Esophagus (tissue), 2 donors: ENCODE results near the gene CHRNG. TPM values are rescaled to one million over a fixed set of nuclear protein-coding genes. Genes with fewer than 3 reads are reported as not detected.

ENCODE experiments used
- H3K27ac ChIP-seq, 2 donors: one replicate each; pipeline ENCODE4 v1.5.1; 2013; ENCODE audit warnings: low read depth in 2 of 2, mild to moderate bottlenecking in 2 of 2, inconsistent platforms in 1 of 2, low read length in 1 of 2, moderate library complexity in 1 of 2
- H3K27me3 ChIP-seq, 2 donors: one replicate each; pipeline ENCODE4 v1.6.1; 2013; ENCODE audit warnings: low read length in 2 of 2, control low read depth in 1 of 2, mild to moderate bottlenecking in 1 of 2; ENCODE audit not compliant: insufficient read depth in 2 of 2, control insufficient read depth in 1 of 2
- H3K36me3 ChIP-seq, 2 donors: one replicate each; pipeline ENCODE4 v1.6.1; 2013; ENCODE audit warnings: low read length in 1 of 2; ENCODE audit not compliant: control insufficient read depth in 2 of 2, insufficient read depth in 2 of 2
- H3K4me1 ChIP-seq, 2 donors: one replicate each; pipeline ENCODE4 v1.6.1; 2013; ENCODE audit warnings: low read length in 1 of 2; ENCODE audit not compliant: control insufficient read depth in 2 of 2, insufficient read depth in 2 of 2
- H3K4me3 ChIP-seq, 2 donors: one replicate each; pipeline ENCODE4 v1.5.1; 2013; ENCODE audit warnings: low read length in 2 of 2, mild to moderate bottlenecking in 2 of 2, low read depth in 1 of 2, moderate library complexity in 1 of 2
- H3K9me3 ChIP-seq, 2 donors: one replicate each; pipeline ENCODE4 v1.6.1; 2013; ENCODE audit warnings: mild to moderate bottlenecking in 2 of 2, low read depth in 1 of 2, low read length in 1 of 2, moderate library complexity in 1 of 2; ENCODE audit not compliant: control insufficient read depth in 2 of 2, insufficient read depth in 1 of 2
- WGBS, 2 donors: extraction: QIAGEN DNeasy Blood & Tissue Kit; methylation state at CpG; one replicate each; pipeline ENCODE4 v1.1.7; 2013; 5-methylcytosine and 5-hydroxymethylcytosine counted together
- polyA plus RNA-seq, 2 donors: library from polyadenylated mRNA; stranded (reverse); fragments of 200-250 nt; gene quantifications; one replicate each; pipeline ENCODE4 v1.2.3, GENCODE V29; 2013
- donor health status: healthy with polysubstance abuse.
- donor health status: Bipolar disorder and iron deficiency.

The CHRNG gene, protein sequence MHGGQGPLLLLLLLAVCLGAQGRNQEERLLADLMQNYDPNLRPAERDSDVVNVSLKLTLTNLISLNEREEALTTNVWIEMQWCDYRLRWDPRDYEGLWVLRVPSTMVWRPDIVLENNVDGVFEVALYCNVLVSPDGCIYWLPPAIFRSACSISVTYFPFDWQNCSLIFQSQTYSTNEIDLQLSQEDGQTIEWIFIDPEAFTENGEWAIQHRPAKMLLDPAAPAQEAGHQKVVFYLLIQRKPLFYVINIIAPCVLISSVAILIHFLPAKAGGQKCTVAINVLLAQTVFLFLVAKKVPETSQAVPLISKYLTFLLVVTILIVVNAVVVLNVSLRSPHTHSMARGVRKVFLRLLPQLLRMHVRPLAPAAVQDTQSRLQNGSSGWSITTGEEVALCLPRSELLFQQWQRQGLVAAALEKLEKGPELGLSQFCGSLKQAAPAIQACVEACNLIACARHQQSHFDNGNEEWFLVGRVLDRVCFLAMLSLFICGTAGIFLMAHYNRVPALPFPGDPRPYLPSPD
- not detected for polyA plus RNA-seq

DNA sequence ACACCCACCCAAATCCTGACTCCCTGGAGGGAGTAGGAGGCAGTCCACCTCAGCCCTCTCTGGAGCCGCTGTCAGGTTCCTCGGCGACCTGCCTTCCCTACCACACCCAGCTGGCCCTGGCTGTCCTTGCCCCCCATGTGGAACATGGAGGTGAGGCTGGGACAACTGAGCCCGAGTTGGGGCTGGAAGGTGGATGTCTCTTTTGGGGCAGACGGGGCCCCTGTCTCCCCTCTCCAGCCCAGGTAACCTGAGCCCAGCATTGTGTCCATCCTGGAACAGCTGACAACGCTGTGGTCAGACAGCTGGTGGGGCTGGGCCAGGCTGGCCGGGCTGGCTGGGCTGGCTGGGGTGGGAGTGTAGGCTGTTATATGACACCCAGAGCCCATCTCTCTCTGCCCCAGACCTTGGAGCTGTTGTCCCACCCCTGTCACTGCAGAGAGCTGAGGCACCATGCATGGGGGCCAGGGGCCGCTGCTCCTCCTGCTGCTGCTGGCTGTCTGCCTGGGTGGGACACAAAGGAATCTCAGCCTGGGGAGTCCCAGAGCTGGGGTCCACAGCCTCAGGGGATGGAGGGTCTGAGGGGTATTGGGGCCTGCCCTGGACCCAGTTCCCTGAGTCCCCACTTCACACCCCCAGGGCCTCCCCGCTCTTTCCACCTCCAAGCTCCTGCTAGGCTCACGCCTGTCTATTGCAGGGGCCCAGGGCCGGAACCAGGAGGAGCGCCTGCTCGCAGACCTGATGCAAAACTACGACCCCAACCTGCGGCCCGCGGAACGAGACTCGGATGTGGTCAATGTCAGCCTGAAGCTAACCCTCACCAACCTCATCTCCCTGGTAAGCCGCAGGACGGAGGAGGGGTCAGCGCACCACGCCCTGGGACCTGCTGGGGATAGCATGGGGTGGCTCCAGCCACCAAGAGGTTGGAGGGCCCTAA lies at the start of gene CHRNG:
Gene CHRNG, plus strand, starts transcription at position 395 of the 934 bp plus-strand sequence. Its CDS starts 56 bp downstream, at position 451.
- no peak within 1 kb of the TSS for H3K4me3 ChIP-seq
- 53 to 54% methylated on average over 23 of the region's 23 CpGs for WGBS, 2 donors
- H3K36me3 ChIP-seq: no peaks in the 10 kb centered on the region
- peaks cover 0 to 6% of the 10 kb centered on the region in 2 donors for H3K9me3 ChIP-seq
- H3K27me3 ChIP-seq: no peaks in the 10 kb centered on the region
- H3K27ac ChIP-seq: no peak within 1 kb of the TSS
- H3K4me1 ChIP-seq: peaks cover 3 to 6% of the 10 kb centered on the region in 2 donors

DNA sequence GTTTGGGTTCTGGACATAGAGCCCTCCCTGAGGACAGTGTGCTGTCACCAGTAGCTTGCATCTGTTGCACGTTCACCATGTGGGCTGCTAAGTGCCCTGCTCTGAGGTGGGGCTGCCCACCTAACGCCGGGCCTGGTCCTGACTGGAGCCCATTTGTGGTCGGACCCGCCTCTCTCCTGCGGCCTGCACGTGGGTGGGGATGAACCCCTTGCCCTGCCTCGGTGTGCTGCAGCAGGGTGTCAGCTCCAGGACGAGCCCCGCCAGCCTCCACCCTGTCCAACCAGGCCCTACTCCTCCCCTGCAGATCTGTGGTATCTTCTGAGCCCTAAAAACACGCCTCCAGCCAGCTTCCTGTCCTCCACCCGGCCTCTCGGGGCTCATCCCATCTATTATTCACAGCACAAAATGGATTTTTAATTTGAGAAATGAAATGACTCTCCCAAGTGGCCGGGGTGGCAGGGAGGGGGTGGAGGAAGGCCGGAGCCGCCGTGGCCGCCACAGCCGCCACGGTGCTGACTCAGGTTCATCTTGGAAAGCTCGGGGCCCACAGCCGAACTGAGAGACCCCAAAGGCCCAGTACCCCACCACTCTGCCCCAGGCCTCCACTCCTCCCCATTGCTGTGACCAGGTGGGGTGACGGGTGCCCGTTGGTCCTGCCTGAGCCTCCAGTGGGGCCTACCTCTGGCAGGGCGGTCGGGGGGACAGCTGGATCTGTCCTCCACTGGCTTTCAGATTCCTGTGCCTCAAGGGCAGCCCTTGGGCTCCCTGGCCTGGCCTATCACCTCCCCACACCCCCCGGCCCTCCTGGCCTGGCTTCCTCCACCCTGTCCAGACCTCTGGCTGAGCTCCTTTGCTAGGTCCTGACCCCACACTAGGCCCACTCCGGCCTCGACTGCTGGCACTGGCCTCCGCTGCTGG lies 49.0 kb upstream of the CHRNG start:
- no peak overlapping the region for H3K4me3 ChIP-seq
- no peaks in the 10 kb centered on the region for H3K36me3 ChIP-seq
- no peaks in the 10 kb centered on the region for H3K9me3 ChIP-seq
- WGBS, 2 donors: 81 to 86% methylated on average over 30 of the region's 30 CpGs
- peaks cover 19 to 20% of the 10 kb centered on the region in 2 donors for H3K27me3 ChIP-seq
- H3K4me1 ChIP-seq: peaks cover 3 to 7% of the 10 kb centered on the region in 2 donors
- H3K27ac ChIP-seq: no peak overlapping the region

DNA sequence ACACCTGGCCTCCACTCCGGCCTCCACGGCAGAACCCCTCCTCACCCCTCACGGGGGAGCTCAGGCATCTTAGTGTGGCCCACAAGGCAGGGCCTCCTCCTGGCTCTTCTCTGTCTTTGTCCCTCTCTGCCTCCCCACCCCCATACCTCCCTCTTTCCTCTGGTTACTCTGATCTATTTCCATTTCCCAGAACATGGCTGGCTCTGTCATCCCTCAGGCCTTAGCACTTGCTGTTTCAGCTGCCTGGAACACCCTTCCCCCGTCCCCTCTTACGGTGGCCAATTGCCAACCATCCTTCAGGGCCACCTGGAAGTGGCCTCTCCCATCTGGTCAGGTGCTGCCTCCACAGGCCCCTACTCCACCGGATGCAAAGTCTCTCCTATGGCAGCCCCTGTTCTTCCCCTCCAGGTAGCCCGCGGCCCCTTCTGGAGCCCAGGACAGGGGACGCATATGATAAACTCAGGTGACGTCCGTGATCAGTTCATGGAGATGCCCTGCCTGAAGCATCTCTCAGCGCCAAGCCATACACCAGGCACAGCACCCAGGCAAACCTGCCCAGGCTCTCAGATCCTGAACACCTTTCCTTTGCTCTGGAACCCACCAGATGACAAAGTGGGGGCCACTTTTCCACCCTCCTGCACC lies 48.2 kb upstream of the CHRNG start:
- Histone ChIP-seq H3K4me3 (no peak overlapping the region), H3K4me1 (peaks cover 0 to 7% of the 10 kb centered on the region in 2 donors), H3K36me3 (no peaks in the 10 kb centered on the region), H3K27ac (no peak overlapping the region), H3K9me3 (no peaks in the 10 kb centered on the region), H3K27me3 (peaks cover 16 to 19% of the 10 kb centered on the region in 2 donors)
- 88 to 91% methylated on average over 12 of the region's 12 CpGs for WGBS, 2 donors

DNA sequence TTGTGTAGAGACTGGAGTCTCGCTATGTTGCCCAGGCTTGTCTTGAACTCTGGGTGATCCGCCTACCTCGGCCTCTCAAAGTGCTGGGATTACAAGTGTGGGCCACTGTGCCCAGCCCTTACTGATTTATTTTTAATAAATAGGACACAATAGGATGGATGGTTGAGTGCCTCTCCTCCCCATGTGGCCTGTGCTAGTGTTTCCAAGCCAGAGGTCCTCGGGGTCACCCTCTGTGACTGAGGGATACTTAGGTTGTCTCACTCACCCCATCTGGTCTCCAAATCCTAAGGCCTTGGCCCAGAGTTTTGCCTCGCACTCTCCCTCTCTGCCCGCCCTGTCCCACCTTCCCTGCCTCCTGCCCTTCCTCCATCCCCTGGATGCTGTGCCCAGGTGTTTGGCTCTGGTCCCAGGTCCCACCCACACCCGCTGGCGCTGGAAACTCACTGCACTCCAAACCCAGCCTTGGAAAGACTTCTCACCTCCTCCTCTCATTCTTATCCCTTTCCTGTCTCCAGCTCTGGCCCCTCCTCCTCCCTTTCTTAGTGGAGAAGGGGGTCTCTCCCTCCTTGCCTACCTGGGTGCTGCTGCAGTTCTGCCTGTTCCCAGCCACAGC lies 47.1 kb upstream of the CHRNG start:
- Histone ChIP-seq H3K27me3 (peaks cover 9 to 19% of the 10 kb centered on the region in 2 donors), H3K36me3 (no peaks in the 10 kb centered on the region), H3K4me1 (no peaks in the 10 kb centered on the region), H3K9me3 (no peaks in the 10 kb centered on the region), H3K4me3 (no peak overlapping the region), H3K27ac (no peak overlapping the region)
- WGBS, 2 donors: 62 to 70% methylated on average over 8 of the region's 8 CpGs

DNA sequence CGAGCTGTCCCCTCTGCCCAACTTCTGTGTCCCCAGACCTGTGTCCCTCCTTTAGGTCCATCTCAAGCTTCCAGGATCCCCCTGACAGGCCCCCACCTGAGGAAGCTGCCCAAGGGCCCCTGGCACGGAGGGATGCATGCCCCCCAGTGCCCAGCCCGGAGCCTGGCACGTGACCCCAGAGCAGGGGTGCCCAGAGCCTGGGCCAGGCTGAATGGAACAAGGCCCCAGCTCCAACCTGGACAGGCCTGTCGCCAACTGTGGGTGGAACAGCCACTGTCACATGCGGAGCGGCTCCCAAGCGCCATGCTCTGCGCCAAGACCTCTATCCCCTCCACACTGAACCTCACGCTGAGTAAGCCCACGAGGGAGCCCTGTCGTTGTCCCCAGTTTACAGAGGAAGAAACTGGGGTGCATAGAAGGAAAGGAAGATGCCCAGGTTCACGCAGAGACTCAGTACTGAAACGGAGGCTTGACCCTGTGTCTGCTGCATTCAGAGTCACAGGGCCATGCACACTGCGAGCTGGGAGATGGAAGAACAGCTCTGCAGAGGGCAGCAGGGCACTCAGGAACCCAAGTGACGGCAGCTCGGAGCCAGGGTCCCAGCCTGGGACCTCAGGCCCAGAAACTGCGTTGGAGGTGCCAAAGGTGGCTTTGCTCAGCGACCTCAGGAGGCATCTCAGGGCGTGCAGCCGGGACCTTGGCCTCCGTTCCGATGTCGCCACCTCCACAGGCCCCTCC lies 46.4 kb upstream of the CHRNG start:
- H3K27ac ChIP-seq: no peak overlapping the region

DNA sequence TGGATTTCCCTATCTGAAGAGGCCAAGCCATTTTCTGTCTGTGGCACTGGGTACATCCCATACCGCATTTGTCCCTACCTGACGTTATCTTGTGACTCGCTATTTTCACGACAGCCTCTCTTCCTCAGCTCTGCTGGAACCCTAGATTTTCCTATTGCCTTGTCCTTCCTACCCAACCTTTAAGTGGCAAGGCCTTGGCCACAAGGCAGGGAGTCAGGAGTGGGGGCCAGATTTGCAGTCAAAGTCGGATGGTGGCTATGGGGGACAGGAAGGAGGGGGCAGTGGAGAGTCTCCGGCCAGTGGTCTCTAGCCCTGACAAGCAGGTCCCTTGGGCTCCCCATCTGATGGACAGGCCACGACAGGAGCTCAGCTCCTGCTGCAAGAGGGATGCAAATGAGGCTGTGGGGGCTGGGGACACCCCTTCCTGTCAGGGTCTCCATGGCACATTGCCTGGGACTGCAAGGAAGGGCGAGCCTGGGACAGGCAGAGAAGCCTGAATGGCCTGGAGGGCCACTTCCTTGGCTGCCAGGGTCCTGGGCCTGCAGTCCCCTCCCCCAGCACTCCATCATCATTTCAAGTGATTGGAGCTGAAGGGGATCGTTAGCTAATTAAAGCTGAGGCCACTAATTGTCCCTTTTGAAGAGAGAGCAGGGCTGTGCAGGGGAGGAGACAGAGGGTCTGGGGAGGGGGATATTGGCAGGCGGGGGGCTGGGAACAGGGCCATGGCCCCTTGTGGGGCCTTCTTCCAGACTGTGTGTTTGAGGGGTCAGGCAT lies 45.6 kb upstream of the CHRNG start:
- Histone ChIP-seq H3K27me3 (peaks cover 0 to 6% of the 10 kb centered on the region in 2 donors), H3K27ac (no peak overlapping the region), H3K4me3 (no peak overlapping the region), H3K9me3 (no peaks in the 10 kb centered on the region), H3K4me1 (no peaks in the 10 kb centered on the region), H3K36me3 (no peaks in the 10 kb centered on the region)
- WGBS, 2 donors: 78 to 84% methylated on average over 10 of the region's 10 CpGs

More for the DNA sequence above, 46.4 kb upstream of the CHRNG start:
- Histone ChIP-seq H3K36me3 (no peaks in the 10 kb centered on the region), H3K4me3 (no peak overlapping the region), H3K4me1 (no peaks in the 10 kb centered on the region), H3K27me3 (peaks cover 5 to 12% of the 10 kb centered on the region in 2 donors), H3K9me3 (no peaks in the 10 kb centered on the region)
- WGBS, 2 donors: 85 to 86% methylated on average over 24 of the region's 24 CpGs

DNA sequence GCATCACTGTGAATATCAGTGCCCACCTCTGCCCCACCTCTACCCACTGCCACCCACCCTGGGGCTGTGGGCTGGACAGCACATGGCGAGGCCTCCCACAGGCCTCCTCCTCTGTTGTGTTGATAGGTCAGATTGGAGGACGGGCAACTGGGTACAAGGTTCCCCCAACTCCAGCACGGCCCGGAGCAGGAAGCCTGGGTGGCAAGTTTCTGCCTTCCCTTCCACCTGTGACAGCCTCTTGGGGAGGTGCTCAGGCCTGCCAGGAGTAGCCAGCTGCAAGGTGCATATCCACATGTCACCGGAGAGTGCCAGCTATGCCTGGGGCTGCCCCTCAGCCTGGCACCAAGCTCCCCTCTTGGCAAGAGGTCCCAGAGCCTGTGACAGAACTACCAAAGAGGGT lies 45.0 kb upstream of the CHRNG start:
- no peaks in the 10 kb centered on the region for H3K4me1 ChIP-seq
- no peaks in the 10 kb centered on the region for H3K9me3 ChIP-seq
- 76 to 77% methylated on average over 5 of the region's 5 CpGs for WGBS, 2 donors
- H3K4me3 ChIP-seq: no peak overlapping the region
- H3K36me3 ChIP-seq: no peaks in the 10 kb centered on the region
- no peak overlapping the region for H3K27ac ChIP-seq
- peaks cover 0 to under 1% of the 10 kb centered on the region in 2 donors for H3K27me3 ChIP-seq
